DMS53 (cell line): ENCODE measurements around the gene CARMIL3.

Source experiments
- DNase-seq: peaks from one replicate; lab custom pipeline; 2025; lab: John Stamatoyannopoulos, UW

CARMIL3 gene

DNA sequence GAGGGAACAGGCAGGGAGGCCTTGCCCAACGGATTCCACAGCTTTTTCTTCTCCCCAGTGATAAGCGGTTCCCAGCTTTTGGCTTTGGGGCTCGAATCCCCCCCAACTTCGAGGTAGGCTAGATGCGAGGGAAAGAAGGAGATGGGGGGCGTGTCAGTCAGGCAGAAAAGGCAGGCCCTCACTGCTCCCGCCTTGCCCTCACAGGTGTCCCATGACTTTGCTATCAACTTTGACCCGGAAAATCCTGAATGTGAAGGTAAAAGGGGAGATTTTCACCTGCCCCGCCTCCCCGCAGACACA lies 24.4 kb downstream of the CARMIL3 start:
- DNase-seq, result no peak

DNA sequence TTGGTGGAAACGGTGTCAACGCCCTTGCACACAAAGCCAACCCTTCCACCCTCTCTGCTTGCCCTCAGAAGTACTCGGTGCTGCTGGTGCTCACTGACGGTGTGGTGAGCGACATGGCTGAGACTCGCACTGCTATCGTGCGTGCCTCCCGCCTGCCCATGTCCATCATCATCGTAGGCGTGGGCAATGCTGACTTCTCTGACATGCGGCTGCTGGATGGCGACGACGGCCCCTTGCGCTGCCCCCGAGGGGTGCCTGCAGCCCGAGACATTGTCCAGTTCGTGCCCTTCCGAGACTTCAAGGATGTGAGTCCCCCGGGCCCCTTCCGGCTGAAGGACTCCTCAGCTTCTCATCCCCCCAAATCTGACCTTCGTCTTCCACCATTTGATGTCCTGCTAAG lies 25.3 kb downstream of the CARMIL3 start:
- no peak for DNase-seq

GRCh38 chr14:24078146-24078545 lies 26.3 kb downstream of the CARMIL3 start:
- DNase-seq, result no peak

- DNase-seq, result peak; percentile 71
Observed at GRCh38 chr14:24079491-24080141, 27.8 kb downstream of the CARMIL3 start.

- DNase-seq, result no peak
Observed at GRCh38 chr14:24080142-24080530, 28.3 kb downstream of the CARMIL3 start.

GRCh38 chr14:24080888-24081738 lies 29.3 kb downstream of the CARMIL3 start:
- peak; percentile 73 for DNase-seq

GRCh38 chr14:24081739-24082211 lies 30.0 kb downstream of the CARMIL3 start:
- no peak for DNase-seq

- DNase-seq, result no peak
Observed at GRCh38 chr14:24082411-24083080, 30.7 kb downstream of the CARMIL3 start.

- DNase-seq, result no peak
Observed at GRCh38 chr14:24083462-24083861, 31.7 kb downstream of the CARMIL3 start.

DNA sequence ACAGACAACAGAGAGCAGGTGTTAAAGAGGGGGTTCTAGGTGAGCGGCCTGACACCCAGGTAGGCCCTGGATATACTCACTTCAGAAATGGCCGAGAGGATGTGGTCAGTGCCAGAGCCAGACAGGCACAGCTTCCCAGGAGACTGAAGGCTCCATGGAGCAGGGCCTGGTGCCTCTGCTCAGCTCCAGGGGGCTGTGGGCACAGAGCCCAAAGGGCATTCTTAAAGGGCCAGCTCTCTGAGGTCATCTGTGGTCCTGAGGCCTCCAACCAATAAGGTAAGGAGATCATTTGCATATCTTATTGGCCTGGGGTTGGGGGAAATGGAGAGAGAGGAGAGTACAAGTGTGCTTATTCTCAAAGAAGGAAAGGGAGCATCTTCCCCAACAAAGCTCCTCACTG lies 32.6 kb downstream of the CARMIL3 start:
- DNase-seq, result no peak

GRCh38 chr14:24085215-24085614 lies 33.4 kb downstream of the CARMIL3 start:
- DNase-seq, result no peak

- DNase-seq, result no peak
Observed at GRCh38 chr14:24086193-24086955, 34.6 kb downstream of the CARMIL3 start.

GRCh38 chr14:24087004-24087403 lies 35.2 kb downstream of the CARMIL3 start:
- no peak for DNase-seq

DNA sequence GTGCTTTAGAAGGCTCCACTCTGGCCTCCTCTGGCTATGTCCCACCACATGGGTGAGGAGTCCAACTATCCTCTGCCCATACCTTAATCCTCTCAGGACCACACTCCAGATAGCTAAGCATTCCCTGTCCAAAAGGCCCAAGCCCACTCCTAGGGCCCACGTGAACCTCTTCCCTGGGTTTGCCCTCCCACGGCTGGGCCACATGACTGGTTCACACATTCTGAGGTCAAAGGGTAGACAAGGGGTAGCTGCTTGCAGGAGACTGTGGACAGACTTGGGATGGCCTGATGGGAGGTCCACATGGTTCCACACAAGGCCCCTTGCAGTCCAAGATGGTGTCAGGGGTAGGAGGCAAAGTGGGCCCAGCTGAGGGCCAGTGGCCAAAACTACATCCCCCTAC lies 36.3 kb downstream of the CARMIL3 start:
- DNase-seq, result no peak

DNA sequence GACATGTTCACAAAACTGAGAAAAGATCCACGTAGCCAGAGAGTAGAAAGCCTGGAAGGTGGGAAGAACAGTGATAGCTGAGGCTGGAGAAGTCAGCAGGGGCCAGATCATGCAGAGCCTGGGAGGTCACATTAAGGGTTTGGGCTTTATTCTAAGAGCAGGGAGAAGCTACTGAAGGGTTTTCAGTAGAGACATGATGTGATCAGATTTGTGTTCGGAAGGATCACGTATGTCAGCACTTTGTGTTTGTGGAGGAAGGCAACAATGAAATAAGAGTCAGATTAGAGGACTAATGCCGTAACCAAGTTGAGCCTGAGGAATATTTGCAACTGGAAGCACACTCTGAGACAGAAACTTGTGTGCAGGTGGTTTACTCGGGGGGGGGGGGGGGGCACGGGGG lies 38.1 kb downstream of the CARMIL3 start:
- DNase-seq, result no peak

GRCh38 chr14:24092110-24092504 lies 40.3 kb downstream of the CARMIL3 start:
- DNase-seq, result no peak

DNA sequence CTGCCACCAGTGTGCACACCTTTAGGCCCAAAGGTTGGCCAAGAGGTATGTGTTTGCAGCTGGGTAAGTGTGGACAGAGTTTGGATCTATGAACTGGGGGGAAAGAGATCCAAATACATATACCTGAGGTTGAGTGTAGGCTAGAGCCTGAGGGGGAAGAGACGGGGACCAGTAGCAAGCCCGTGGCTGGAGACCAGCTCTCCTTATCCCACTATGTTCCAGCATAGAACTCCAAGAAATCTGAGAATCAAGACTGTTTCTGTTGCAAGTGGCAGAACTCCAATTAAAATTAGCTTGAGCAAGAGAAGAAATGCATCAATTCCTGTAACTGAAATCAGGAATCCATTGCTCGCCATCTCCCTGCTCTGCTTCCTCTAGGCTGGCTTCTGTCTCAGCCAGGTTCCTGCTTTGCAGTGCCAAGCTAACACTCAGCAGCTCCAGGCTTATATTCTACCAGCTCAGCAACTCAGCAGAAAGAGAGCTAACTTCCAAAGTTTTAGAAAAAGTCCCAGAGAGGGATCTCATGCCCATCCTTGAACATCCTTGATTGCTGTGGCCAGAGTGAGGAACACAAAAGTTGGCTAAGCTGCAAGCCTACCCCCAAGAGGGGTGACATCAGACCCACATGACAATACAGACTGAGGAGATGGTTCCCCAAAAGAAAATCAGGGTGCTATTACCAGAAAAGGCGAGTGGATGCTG lies 40.8 kb downstream of the CARMIL3 start:
- no peak for DNase-seq

DNA sequence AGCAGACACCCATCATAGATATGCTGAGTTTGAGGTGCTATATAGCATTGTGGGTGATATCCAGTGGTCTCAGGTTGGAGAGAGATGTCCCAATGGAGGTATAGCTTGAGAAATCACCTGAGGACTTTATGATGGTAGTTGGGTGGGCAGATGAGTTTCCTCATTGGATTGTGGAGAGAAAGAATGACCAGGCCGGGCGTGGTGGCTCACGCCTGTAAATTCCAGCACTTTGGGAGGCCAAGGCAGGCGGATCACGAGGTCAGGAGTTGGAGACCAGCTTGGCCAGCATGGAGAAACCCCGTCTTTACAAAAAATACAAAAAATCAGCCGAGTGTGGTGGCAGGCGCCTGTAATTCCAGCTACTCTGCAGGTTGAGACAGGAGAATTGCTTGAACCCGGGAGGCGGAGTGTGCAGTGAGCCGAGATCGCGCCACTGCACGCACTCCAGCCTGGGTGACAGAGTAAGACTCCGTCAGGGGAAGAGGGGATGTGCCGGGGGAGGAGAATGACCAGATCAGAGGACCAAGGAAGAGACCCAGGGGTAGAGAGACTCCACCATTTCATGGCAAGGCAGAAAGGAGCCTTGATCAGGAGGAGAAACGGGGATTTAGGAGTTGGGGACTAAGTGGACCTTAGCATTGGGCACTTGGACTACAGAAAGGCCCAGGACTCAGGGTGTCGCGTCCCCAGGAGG lies 41.5 kb downstream of the CARMIL3 start:
- no peak for DNase-seq

- peak; percentile 88 for DNase-seq
Observed at GRCh38 chr14:24093901-24094840, 42.4 kb downstream of the CARMIL3 start, which contains the start of gene PCK2. PCK2 (plus strand) TSS chr14:24094311; CDS start chr14:24094406, 95 bp downstream.

GRCh38 chr14:24094841-24095270 lies 43.0 kb downstream of the CARMIL3 start:
- no peak for DNase-seq
